GM23338 (cell line): Measurements from ENCODE around the gene OR10G8. TPM values are rescaled to one million over a fixed set of nuclear protein-coding genes. Genes with fewer than 3 reads are reported as not detected.

Source experiments
- ATAC-seq: fragments of 200-7000 bp; cut with Tn5 transposase; 3 replicates; pipeline ENCODE4 v1.9.1; 2020
- DNase-seq: peaks from one replicate; pipeline ENCODE4 v3.0.0-alpha.2; 2015; ENCODE audit warnings: low spot score
- H2AFZ ChIP-seq: fragments of 200-600 bp; sonication (generic); 2 replicates; pipeline ENCODE4 v1.8.0; 2016; ENCODE audit warnings: antibody characterized with exemption, mild to moderate bottlenecking, moderate library complexity
- H3F3A ChIP-seq: fragments of 200-600 bp; sonication (generic); replicated peaks from 2 replicates; pipeline ENCODE4 v1.8.0; 2017; ENCODE audit warnings: antibody characterized with exemption, mixed run types, low read depth
- H3K27ac ChIP-seq: fragments of 200-600 bp; sonication (generic); 2 replicates; pipeline ENCODE4 v1.6.1; 2016; ENCODE audit warnings: low read depth
- H3K27me3 ChIP-seq: fragments of 200-600 bp; sonication (generic); 2 replicates; pipeline ENCODE4 v1.8.0; 2016; ENCODE audit warnings: mild to moderate bottlenecking, mixed run types, moderate library complexity; ENCODE audit not compliant: insufficient read depth
- H3K36me3 ChIP-seq: fragments of 200-600 bp; sonication (generic); 2 replicates; pipeline ENCODE4 v1.8.0; 2016; ENCODE audit warnings: mild to moderate bottlenecking; ENCODE audit not compliant: insufficient read depth
- H3K4me1 ChIP-seq: fragments of 200-600 bp; sonication (generic); 2 replicates; pipeline ENCODE4 v1.8.0; 2016; ENCODE audit warnings: mild to moderate bottlenecking, moderate library complexity; ENCODE audit not compliant: insufficient read depth
- H3K4me2 ChIP-seq: fragments of 200-600 bp; sonication (generic); 2 replicates; pipeline ENCODE4 v1.7.1; 2017; ENCODE audit warnings: mixed run types
- H3K4me3 ChIP-seq: fragments of 200-600 bp; sonication (generic); 2 replicates; pipeline ENCODE4 v1.6.1; 2016; ENCODE audit warnings: mixed run types
- H3K79me2 ChIP-seq: fragments of 200-600 bp; sonication (generic); replicated peaks from 2 replicates; pipeline ENCODE4 v1.8.0; 2017; ENCODE audit warnings: mild to moderate bottlenecking; ENCODE audit not compliant: insufficient read depth
- H3K9me2 ChIP-seq: fragments of 200-600 bp; sonication (generic); 2 replicates; pipeline ENCODE4 v1.8.0; 2017; ENCODE audit not compliant: insufficient read depth
- H4K20me1 ChIP-seq: fragments of 200-600 bp; sonication (generic); replicated peaks from 2 replicates; pipeline ENCODE4 v1.8.0; 2017; ENCODE audit warnings: mild to moderate bottlenecking; ENCODE audit not compliant: insufficient read depth
- H3K27ac Mint-ChIP-seq: 2 replicates; pipeline ENCODE4 v1.8.0; 2020; ENCODE audit warnings: inconsistent platforms, mild to moderate bottlenecking, moderate library complexity, mixed read lengths
- H3K27me3 Mint-ChIP-seq: 3 replicates; pipeline ENCODE4 v1.8.0; 2022; ENCODE audit warnings: low read depth, mild to moderate bottlenecking, moderate library complexity, mixed read lengths, inconsistent platforms; ENCODE audit not compliant: insufficient read depth, poor library complexity
- H3K36me3 Mint-ChIP-seq: 3 replicates; pipeline ENCODE4 v1.8.0; 2021; ENCODE audit warnings: low read depth, mild to moderate bottlenecking, inconsistent platforms, moderate library complexity, mixed read lengths
- H3K4me1 Mint-ChIP-seq: 3 replicates; pipeline ENCODE4 v1.8.0; 2020; ENCODE audit warnings: mild to moderate bottlenecking, inconsistent platforms, mixed read lengths
- H3K4me3 Mint-ChIP-seq: 3 replicates; pipeline ENCODE4 v1.8.0; 2021; ENCODE audit warnings: moderate library complexity, mild to moderate bottlenecking, inconsistent platforms, mixed read lengths
- H3K9me3 Mint-ChIP-seq: 3 replicates; pipeline ENCODE4 v1.8.0; 2020; ENCODE audit warnings: moderate library complexity, mild to moderate bottlenecking, inconsistent platforms, mixed read lengths
- CTCF ChIP-seq, 2 experiments: fragments of 200-600 bp in 1 of 2; sonication (generic) in 1 of 2; conservative IDR thresholded peaks; 2 replicates each; pipeline versions ENCODE4 v1.5.1 to v1.6.1; 2016 to 2017; ENCODE audit warnings: antibody characterized with exemption in 2 of 2, low read depth in 2 of 2, mild to moderate bottlenecking in 2 of 2, moderate library complexity in 1 of 2
- ETS1 ChIP-seq: IDR thresholded peaks from 2 replicates; pipeline ENCODE4 v1.6.1; 2016; ENCODE audit warnings: antibody characterized with exemption
- EZH2 ChIP-seq: fragments of 200-600 bp; sonication (generic); IDR thresholded peaks from one replicate; pipeline ENCODE4 v1.8.0; 2017; ENCODE audit warnings: antibody characterized with exemption, mild to moderate bottlenecking, low read depth; ENCODE audit not compliant: unreplicated experiment
- EZH2phosphoT487 ChIP-seq: fragments of 200-600 bp; sonication (generic); IDR thresholded peaks from one replicate; pipeline ENCODE4 v1.8.1; 2018; ENCODE audit warnings: antibody characterized with exemption; ENCODE audit not compliant: unreplicated experiment
- JUNB ChIP-seq: IDR thresholded peaks from one replicate; pipeline ENCODE4 v1.6.1; 2016; ENCODE audit warnings: antibody characterized with exemption; ENCODE audit not compliant: unreplicated experiment
- POLR2AphosphoS5 ChIP-seq: IDR thresholded peaks from 2 replicates; pipeline ENCODE4 v1.6.1; 2016; ENCODE audit warnings: antibody characterized with exemption, low read depth
- REST ChIP-seq: IDR thresholded peaks from one replicate; pipeline ENCODE4 v1.6.1; 2018; ENCODE audit warnings: antibody characterized with exemption; ENCODE audit not compliant: unreplicated experiment
- STAT1 ChIP-seq: IDR thresholded peaks from one replicate; pipeline ENCODE4 v1.6.1; 2016; ENCODE audit warnings: antibody characterized with exemption; ENCODE audit not compliant: unreplicated experiment
- ZNF114 ChIP-seq: fragments of 250-450 bp; sonication (Bioruptor Pico); IDR thresholded peaks from 2 replicates; pipeline ENCODE4 v1.5.0; 2020; ENCODE audit warnings: mild to moderate bottlenecking, moderate library complexity
- ZNF331 ChIP-seq: fragments of 250-450 bp; sonication (Bioruptor Pico); IDR thresholded peaks from 2 replicates; pipeline ENCODE4 v1.5.0; 2020; ENCODE audit warnings: low read depth, mild to moderate bottlenecking, moderate library complexity
- polyA plus RNA-seq: library from polyadenylated mRNA; unstranded; fragments of >200 nt; fragmentation: Nextera tagmentation; extraction: Ambion mirVana; gene quantifications from 2 replicates; pipeline ENCODE4 v1.2.1, GENCODE V29; 2016
- total RNA-seq: library from RNA; depleted of rRNA; stranded (reverse); fragments of >200 nt; shearing (Covaris generic); gene quantifications from 2 replicates; pipeline ENCODE4 v1.2.3, GENCODE V29; 2014

OR10G8 gene
- total and polyA plus RNA-seq, 2 experiments from 2014 or later: not detected

- Mint-ChIP-seq H3K27ac (no peak within 1 kb of the TSS), H3K4me1 (no peaks in the 10 kb centered on the region; the same call in 2 of the 3 replicates), H3K4me3 (no peak within 1 kb of the TSS), H3K9me3 (no peaks in the 10 kb centered on the region; the same call in 2 of the 3 replicates), H3K36me3 (no peaks in the 10 kb centered on the region), H3K27me3 (peaks cover 2% of the 10 kb centered on the region)
- DNase-seq (no peak), ATAC-seq (no peak)
- H2AFZ ChIP-seq: no peak within 1 kb of the TSS
- H3K27ac ChIP-seq: no peak within 1 kb of the TSS
- H3K36me3 ChIP-seq: no peaks in the 10 kb centered on the region
- no peaks in the 10 kb centered on the region for H3K79me2 ChIP-seq
- H3K4me2 ChIP-seq: no peak within 1 kb of the TSS
- H4K20me1 ChIP-seq: no peaks in the 10 kb centered on the region
- TF ChIP-seq JUNB (no peak), ETS1 (no peak), REST (no peak)
- no peaks in the 10 kb centered on the region for H3F3A ChIP-seq
- H3K9me2 ChIP-seq: 0 out of 2 replicates have a peak, but pooled peaks cover 4% of the 10 kb centered on the region
- H3K27me3 ChIP-seq: no peaks in the 10 kb centered on the region
- no peaks in the 10 kb centered on the region for H3K4me1 ChIP-seq
- H3K4me3 ChIP-seq: no peak within 1 kb of the TSS
Observed at GRCh38 chr11:123995119-123995518, 31.5 kb upstream of the OR10G8 start, which contains the start of gene OR10G6. Gene OR10G6 (minus strand): TSS chr11:123995161. CDS start chr11:123995161, 0 bp downstream.

- H2AFZ ChIP-seq: peak within 1 kb of the TSS; percentile 60; the same call in 1 of the 2 replicates
- peaks cover 13% of the 10 kb centered on the region for H3K4me1 Mint-ChIP-seq
- TF ChIP-seq POLR2AphosphoS5 (no peak), REST (no peak), STAT1 (no peak), ETS1 (no peak), EZH2 (no peak), JUNB (no peak), CTCF (conservative IDR thresholded peaks at IDR 0.05; ENCODE audit: low read depth in 2 of 2) (no peak), EZH2phosphoT487 (no peak), ZNF114 (CRISPR knock-in tag) (no peak), ZNF331 (CRISPR knock-in tag) (no peak)
Observed at GRCh38 chr11:124012697-124013096, 13.9 kb upstream of the OR10G8 start, which contains the start of gene OR10G4. Gene OR10G4 (plus strand): TSS chr11:124012997. CDS start chr11:124015575, 2,578 bp downstream.

More at GRCh38 chr11:124012697-124013096, 13.9 kb upstream of the OR10G8 start, which contains the start of gene OR10G4:
- DNase-seq (no peak), ATAC-seq (no peak)
- H3K4me1 ChIP-seq: no peaks in the 10 kb centered on the region
- H4K20me1 ChIP-seq: no peaks in the 10 kb centered on the region
- H3K79me2 ChIP-seq: no peaks in the 10 kb centered on the region
- H3K4me3 ChIP-seq: no peak within 1 kb of the TSS
- no peak within 1 kb of the TSS for H3K27ac ChIP-seq
- no peak within 1 kb of the TSS for H3K4me2 ChIP-seq
- H3K9me3 Mint-ChIP-seq: no peaks in the 10 kb centered on the region
- H3F3A ChIP-seq: no peaks in the 10 kb centered on the region
- H3K9me2 ChIP-seq: peaks cover 3% of the 10 kb centered on the region; the same call in 1 of the 2 replicates
- H3K27me3 ChIP-seq: no peaks in the 10 kb centered on the region
- H3K27me3 Mint-ChIP-seq: peaks cover 2% of the 10 kb centered on the region
- H3K36me3 Mint-ChIP-seq: no peaks in the 10 kb centered on the region
- H3K36me3 ChIP-seq: no peaks in the 10 kb centered on the region
- no peak within 1 kb of the TSS for H3K27ac Mint-ChIP-seq
- H3K4me3 Mint-ChIP-seq: no peak within 1 kb of the TSS
